GM12801 (cell line): ENCODE results near the gene MAP3K12.

ENCODE experiments used
- CTCF ChIP-seq: IDR thresholded peaks from one replicate; pipeline ENCODE4 v1.5.1; 2011; ENCODE audit warnings: control low read depth; ENCODE audit not compliant: insufficient read length; ENCODE audit errors: extremely low read depth

Gene MAP3K12

GRCh38 chr12:53500776-53501614, 1.7 kb upstream of the MAP3K12 start, which contains the start of gene TARBP2:
Gene TARBP2, plus strand, starts transcription at chr12:53501283. Its CDS starts 126 bp downstream, at chr12:53501409.
- no peak for TF ChIP-seq CTCF

- TF ChIP-seq CTCF: no peak
These were observed 1.0 kb upstream of the MAP3K12 start for GRCh38 chr12:53500142-53500775.

- no peak for TF ChIP-seq CTCF
These were observed 1.0 kb downstream of the MAP3K12 start for GRCh38 chr12:53498235-53498630.

GRCh38 chr12:53497461-53497860, 1.8 kb downstream of the MAP3K12 start:
- TF ChIP-seq CTCF: no peak

GRCh38 chr12:53496752-53497032, 2.6 kb downstream of the MAP3K12 start:
- no peak for TF ChIP-seq CTCF

GRCh38 chr12:53495903-53496751, 3.1 kb downstream of the MAP3K12 start:
- TF ChIP-seq CTCF: no peak
